HG03457 (cell line): Measurements from ENCODE around the gene CAPN9.
"Not testable (repeated sequence)": the region's sequence is repeated elsewhere in the genome, so short reads cannot be mapped to it uniquely, and the experiment has no call there.

ENCODE experiments used
- ATAC-seq: cut with Tn5 transposase; IDR thresholded peaks from one replicate; pipeline ENCODE4 v1.9.1; 2021; ENCODE audit warnings: moderate number of reproducible peaks; ENCODE audit not compliant: unreplicated experiment

Gene CAPN9

GRCh38 chr1:230710543-230710904, 36.7 kb upstream of the CAPN9 start:
- ATAC-seq, result no peak

- no peak for ATAC-seq
These were observed 35.9 kb upstream of the CAPN9 start for GRCh38 chr1:230711245-230711644.

GRCh38 chr1:230712470-230712942, 34.7 kb upstream of the CAPN9 start:
- no peak for ATAC-seq

- ATAC-seq, result no peak
These were observed 34.0 kb upstream of the CAPN9 start for GRCh38 chr1:230713138-230713537.

GRCh38 chr1:230713547-230713914, 33.7 kb upstream of the CAPN9 start:
- no peak for ATAC-seq

- no peak for ATAC-seq
These were observed 33.0 kb upstream of the CAPN9 start, which contains the start of gene AGT for GRCh38 chr1:230713915-230714764. AGT (minus strand) TSS chr1:230714122; CDS start chr1:230710823, 3,299 bp downstream.

GRCh38 chr1:230715510-230715909, 31.7 kb upstream of the CAPN9 start:
- ATAC-seq, result no peak

- ATAC-seq, result not testable (repeated sequence)
These were observed 30.7 kb upstream of the CAPN9 start for GRCh38 chr1:230716453-230716852.

GRCh38 chr1:230717251-230717650, 29.9 kb upstream of the CAPN9 start:
- ATAC-seq, result no peak

GRCh38 chr1:230721849-230722522, 25.2 kb upstream of the CAPN9 start:
- ATAC-seq, result not testable (repeated sequence)

GRCh38 chr1:230725256-230726012, 21.8 kb upstream of the CAPN9 start:
- no peak for ATAC-seq

GRCh38 chr1:230728710-230729392, 18.3 kb upstream of the CAPN9 start:
- no peak for ATAC-seq

- no peak for ATAC-seq
These were observed 16.2 kb upstream of the CAPN9 start for GRCh38 chr1:230730977-230731376.

GRCh38 chr1:230735447-230735846, 11.7 kb upstream of the CAPN9 start:
- no peak for ATAC-seq

- ATAC-seq, result no peak
These were observed 9.4 kb upstream of the CAPN9 start for GRCh38 chr1:230737622-230738262.

GRCh38 chr1:230739564-230740290, 7.5 kb upstream of the CAPN9 start:
- ATAC-seq, result no peak

GRCh38 chr1:230743899-230744298, 3.3 kb upstream of the CAPN9 start:
- ATAC-seq, result no peak

GRCh38 chr1:230744382-230744781, 2.8 kb upstream of the CAPN9 start:
- no peak for ATAC-seq

- ATAC-seq, result no peak
These were observed 2.1 kb upstream of the CAPN9 start for GRCh38 chr1:230745071-230745470.

- no peak for ATAC-seq
These were observed 571 bp upstream of the CAPN9 start for GRCh38 chr1:230746617-230747016.
